Lung (tissue), 12 donors: ENCODE results near the gene COPA. TPM values are rescaled to one million over a fixed set of nuclear protein-coding genes. Genes with fewer than 3 reads are reported as not detected.

Source experiments
- ATAC-seq: fragments of 200-7000 bp; cut with Tn5 transposase; one replicate; pipeline ENCODE4 v1.9.1; 2020; ENCODE audit warnings: moderate number of reproducible peaks; ENCODE audit not compliant: insufficient read depth, low FRiP score
- DNase-seq, 3 donors: peaks; one replicate each; pipeline ENCODE4 v3.0.0-alpha.2; 2013 to 2017
- H3K27ac ChIP-seq, 2 donors: one replicate each; pipeline ENCODE4 v1.5.1; 2013; ENCODE audit warnings: mild to moderate bottlenecking in 2 of 2, moderate library complexity in 2 of 2, control low read depth in 1 of 2, inconsistent platforms in 1 of 2, low read depth in 1 of 2, low read length in 1 of 2
- H3K27me3 ChIP-seq, 3 donors: one replicate each; pipeline ENCODE4 v1.5.1; 2013; ENCODE audit warnings: low read length in 2 of 3; ENCODE audit not compliant: control insufficient read depth in 3 of 3, insufficient read depth in 3 of 3
- H3K36me3 ChIP-seq, 4 donors: one replicate each; pipeline ENCODE4 v1.5.1; 2013; ENCODE audit warnings: low read length in 4 of 4, mild to moderate bottlenecking in 1 of 4, moderate library complexity in 1 of 4; ENCODE audit not compliant: control insufficient read depth in 4 of 4, insufficient read depth in 4 of 4
- H3K4me1 ChIP-seq, 5 donors: one replicate each; pipeline ENCODE4 v1.5.1; 2013; ENCODE audit warnings: low read length in 5 of 5, mild to moderate bottlenecking in 2 of 5, moderate library complexity in 1 of 5; ENCODE audit not compliant: control insufficient read depth in 5 of 5, insufficient read depth in 5 of 5
- H3K4me3 ChIP-seq: one replicate; pipeline ENCODE4 v1.5.1; 2013; ENCODE audit warnings: mild to moderate bottlenecking, control low read depth, moderate library complexity
- H3K9ac ChIP-seq, 2 donors: one replicate each; pipeline ENCODE4 v1.5.1; 2013; ENCODE audit warnings: low read length in 2 of 2, control low read depth in 1 of 2; ENCODE audit not compliant: insufficient read depth in 1 of 2
- H3K9me3 ChIP-seq, 4 donors: one replicate each; pipeline ENCODE4 v1.5.1; 2013; ENCODE audit warnings: low read length in 3 of 4, mild to moderate bottlenecking in 1 of 4, moderate library complexity in 1 of 4; ENCODE audit not compliant: control insufficient read depth in 4 of 4, insufficient read depth in 3 of 4
- WGBS, 2 donors: extraction: QIAGEN DNeasy Blood & Tissue Kit; methylation state at CpG; one replicate each; pipeline ENCODE4 v1.1.7; 2013; 5-methylcytosine and 5-hydroxymethylcytosine counted together
- polyA plus RNA-seq, 2 donors: library from polyadenylated mRNA; stranded (reverse); fragments of 200-250 nt; gene quantifications; one replicate each; pipeline ENCODE4 v1.2.1, GENCODE V29; 2013
- total RNA-seq, 2 donors: library from RNA; depleted of rRNA in 1 of 2; stranded (reverse); fragments of >200 nt in 1 of 2; gene quantifications; one replicate each; pipeline ENCODE4 v1.2.1, GENCODE V29; 2014 to 2021
- TF ChIP-seq, protein P1 (sequence below): IDR thresholded peaks from 2 replicates; pipeline ENCODE4 v1.5.1; 2012; ENCODE audit warnings: mild to moderate bottlenecking; ENCODE audit errors: control extremely low read depth, extremely low read depth
- donor health status: control.
- donor health status: control.
- donor health status: Bipolar disorder and iron deficiency.
- donor health status: healthy.
- donor health status: DM: yes; HTN: yes; CAD: no.

The COPA gene
- total and polyA plus RNA-seq, 4 donors = 64.6 to 159 (median 125) TPM

DNA sequence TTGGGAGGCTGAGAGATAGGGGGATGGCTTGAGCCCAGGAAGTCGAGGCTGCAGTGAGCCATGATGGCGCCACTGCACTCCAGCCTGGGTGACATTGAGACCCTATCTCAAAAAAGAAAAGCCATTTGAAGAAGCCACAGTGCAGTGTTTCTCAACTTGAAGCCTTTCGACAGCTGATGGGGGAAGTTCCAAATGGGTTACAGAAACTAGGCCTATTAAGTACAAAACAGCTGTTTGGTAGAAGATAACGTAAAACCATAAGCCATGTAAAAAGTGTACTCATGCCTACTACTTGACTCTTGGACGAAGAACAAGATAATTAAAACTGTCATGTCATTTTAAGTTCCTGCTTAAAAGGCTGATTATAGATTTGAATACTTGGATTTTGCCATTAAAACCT is 16.6 kb downstream of the COPA start:
- no peak overlapping the region for H3K9ac ChIP-seq
- H3K4me3 ChIP-seq = no peak overlapping the region
- no peaks in the 10 kb centered on the region for H3K9me3 ChIP-seq
- DNase-seq = no peak
- TF ChIP-seq, protein P1, sequence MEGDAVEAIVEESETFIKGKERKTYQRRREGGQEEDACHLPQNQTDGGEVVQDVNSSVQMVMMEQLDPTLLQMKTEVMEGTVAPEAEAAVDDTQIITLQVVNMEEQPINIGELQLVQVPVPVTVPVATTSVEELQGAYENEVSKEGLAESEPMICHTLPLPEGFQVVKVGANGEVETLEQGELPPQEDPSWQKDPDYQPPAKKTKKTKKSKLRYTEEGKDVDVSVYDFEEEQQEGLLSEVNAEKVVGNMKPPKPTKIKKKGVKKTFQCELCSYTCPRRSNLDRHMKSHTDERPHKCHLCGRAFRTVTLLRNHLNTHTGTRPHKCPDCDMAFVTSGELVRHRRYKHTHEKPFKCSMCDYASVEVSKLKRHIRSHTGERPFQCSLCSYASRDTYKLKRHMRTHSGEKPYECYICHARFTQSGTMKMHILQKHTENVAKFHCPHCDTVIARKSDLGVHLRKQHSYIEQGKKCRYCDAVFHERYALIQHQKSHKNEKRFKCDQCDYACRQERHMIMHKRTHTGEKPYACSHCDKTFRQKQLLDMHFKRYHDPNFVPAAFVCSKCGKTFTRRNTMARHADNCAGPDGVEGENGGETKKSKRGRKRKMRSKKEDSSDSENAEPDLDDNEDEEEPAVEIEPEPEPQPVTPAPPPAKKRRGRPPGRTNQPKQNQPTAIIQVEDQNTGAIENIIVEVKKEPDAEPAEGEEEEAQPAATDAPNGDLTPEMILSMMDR = no peak
- H3K36me3 ChIP-seq = peaks cover 28 to 55% (median 47%) of the 10 kb centered on the region in 4 donors
- H3K27ac ChIP-seq = no peak overlapping the region
- no peaks in the 10 kb centered on the region for H3K27me3 ChIP-seq
- WGBS, 2 donors = 86 to 95% methylated on average over 5 of the region's 5 CpGs
- H3K4me1 ChIP-seq = no peaks in the 10 kb centered on the region
- no peak for ATAC-seq

DNA sequence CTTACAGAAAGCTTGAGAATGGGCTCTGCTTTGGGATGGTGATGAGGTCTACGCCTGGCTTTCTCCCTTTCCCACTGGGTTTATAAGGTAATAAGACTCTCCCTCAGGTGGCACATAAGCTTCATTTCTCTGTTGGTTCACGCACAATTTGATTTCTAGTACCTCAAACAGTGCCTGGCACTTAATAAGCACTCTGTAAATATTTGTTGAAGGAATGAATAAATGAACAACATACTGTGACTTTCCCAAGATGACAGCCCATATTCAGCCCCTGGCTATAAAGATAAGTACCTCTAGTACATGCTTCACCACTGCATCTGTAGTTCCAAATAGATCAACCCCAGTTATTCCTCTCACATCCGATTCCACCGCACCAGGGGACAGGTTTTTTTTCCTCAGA is 17.8 kb downstream of the COPA start:
- 86 to 92% methylated on average over 4 of the region's 4 CpGs for WGBS, 2 donors
- no peak overlapping the region for H3K4me3 ChIP-seq
- peaks cover 25 to 57% (median 45%) of the 10 kb centered on the region in 4 donors for H3K36me3 ChIP-seq
- H3K9ac ChIP-seq = no peak overlapping the region
- TF ChIP-seq, protein P1 = no peak
- H3K9me3 ChIP-seq = no peaks in the 10 kb centered on the region
- H3K4me1 ChIP-seq = no peaks in the 10 kb centered on the region
- ATAC-seq (no peak), DNase-seq (no peak)
- H3K27ac ChIP-seq = no peak overlapping the region
- no peaks in the 10 kb centered on the region for H3K27me3 ChIP-seq

DNA sequence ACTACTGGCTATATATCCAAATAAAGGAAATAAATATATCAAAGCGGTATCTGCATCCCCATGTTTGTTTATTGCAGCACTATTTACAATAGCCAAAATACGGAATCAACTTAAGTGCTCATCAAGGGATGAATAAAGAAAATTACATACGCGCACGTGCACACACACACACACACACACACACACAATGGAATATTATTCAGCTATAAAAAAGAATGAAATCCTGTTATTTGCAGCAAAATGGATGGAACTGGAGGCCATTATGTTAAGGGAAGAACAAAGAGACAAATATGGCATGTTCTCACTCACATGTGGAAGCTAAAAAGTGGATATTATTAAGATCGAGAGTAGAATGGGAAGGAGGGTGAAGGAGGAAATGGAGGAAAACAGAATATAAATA is 20.2 kb downstream of the COPA start:
- TF ChIP-seq, protein P1 = no peak
- no peak overlapping the region for H3K27ac ChIP-seq
- no peak overlapping the region for H3K4me3 ChIP-seq
- WGBS, 2 donors = 94 to 99% methylated on average over 6 of the region's 6 CpGs
- peaks cover 15 to 51% (median 35%) of the 10 kb centered on the region in 4 donors for H3K36me3 ChIP-seq
- ATAC-seq = no peak
- no peaks in the 10 kb centered on the region for H3K4me1 ChIP-seq
- no peak for DNase-seq
- H3K9ac ChIP-seq = no peak overlapping the region
- H3K9me3 ChIP-seq = no peaks in the 10 kb centered on the region
- no peaks in the 10 kb centered on the region for H3K27me3 ChIP-seq

DNA sequence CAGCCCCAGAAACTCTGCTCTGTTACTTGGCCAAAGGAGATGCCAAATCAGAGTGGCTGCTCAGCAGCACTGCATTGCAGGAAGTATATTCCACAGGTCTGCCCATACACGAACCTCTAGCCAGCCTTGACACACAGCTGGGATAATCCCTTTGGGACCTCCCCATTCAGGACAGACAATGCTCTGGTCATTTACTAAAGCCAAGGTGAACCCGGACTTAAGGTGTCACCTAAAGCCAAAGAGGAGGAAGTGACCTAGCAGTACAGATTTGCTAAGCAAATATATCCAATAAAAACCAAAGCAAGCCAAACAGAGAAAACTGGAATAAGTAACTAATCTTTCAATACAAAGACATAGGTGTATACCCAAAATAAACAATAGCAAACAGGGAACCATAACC is 27.7 kb downstream of the COPA start:
- no peak for ATAC-seq
- WGBS, 2 donors = 89 to 90% methylated on average over 2 of the region's 2 CpGs
- Histone ChIP-seq H3K27me3 (no peaks in the 10 kb centered on the region), H3K36me3 (peaks cover 36 to 60% (median 55%) of the 10 kb centered on the region in 4 donors), H3K4me3 (no peak overlapping the region), H3K9ac (no peak overlapping the region), H3K27ac (no peak overlapping the region), H3K4me1 (no peaks in the 10 kb centered on the region), H3K9me3 (peaks cover 0 to 4% (median 2%) of the 10 kb centered on the region in 4 donors)
- TF ChIP-seq, protein P1 = no peak
- DNase-seq = no peak
